Uterus (tissue), 4 donors: ENCODE data around the gene ZDHHC3. TPM values are rescaled to one million over a fixed set of nuclear protein-coding genes. Genes with fewer than 3 reads are reported as not detected.

Experiments used
- DNase-seq, 2 donors: peaks; one replicate each; pipeline ENCODE4 v3.0.0-alpha.2; 2019 to 2020
- H3K27ac ChIP-seq, 2 donors: fragments of 200-600 bp; sonication (generic); 1 replicate in 1 of 2; 2 replicates in 1 of 2; pipeline ENCODE4 v1.5.1; 2016 to 2018
- H3K27me3 ChIP-seq, 2 donors: fragments of 200-600 bp; sonication (generic); one replicate each; pipeline ENCODE4 v1.5.1; 2018 to 2019; ENCODE audit warnings: control low read depth in 1 of 2
- H3K36me3 ChIP-seq, 2 donors: fragments of 200-600 bp; sonication (generic); one replicate each; pipeline ENCODE4 v1.5.1; 2019; ENCODE audit warnings: control low read depth in 1 of 2
- H3K4me1 ChIP-seq, 2 donors: fragments of 200-600 bp; sonication (generic); one replicate each; pipeline ENCODE4 v1.5.1; 2018 to 2019; ENCODE audit warnings: control low read depth in 1 of 2
- H3K4me3 ChIP-seq, 2 donors: fragments of 200-600 bp; sonication (generic); 1 replicate in 1 of 2; 2 replicates in 1 of 2; pipeline ENCODE4 v1.5.1; 2018 to 2019; ENCODE audit warnings: mild to moderate bottlenecking in 1 of 2
- H3K9me3 ChIP-seq, 2 donors: fragments of 200-600 bp; sonication (generic); one replicate each; pipeline ENCODE4 v1.5.1; 2019; ENCODE audit warnings: control low read depth in 1 of 2
- CTCF ChIP-seq, 4 experiments: fragments of 200-600 bp in 2 of 4; fragments of 450-650 bp in 2 of 4; sonication (generic) in 2 of 4; IDR thresholded peaks; one replicate each; pipeline ENCODE4 v1.5.1; 2016 to 2019; ENCODE audit warnings: antibody characterized with exemption in 4 of 4, mild to moderate bottlenecking in 2 of 4, moderate library complexity in 1 of 4
- POLR2A ChIP-seq, 2 donors: fragments of 450-650 bp; IDR thresholded peaks; one replicate each; pipeline ENCODE4 v1.6.1; 2016; ENCODE audit warnings: antibody characterized with exemption in 2 of 2, mild to moderate bottlenecking in 1 of 2, moderate library complexity in 1 of 2
- intact Hi-C: fragments of 100-400 bp; cut with DNase I; formaldehyde crosslinking; loops from one replicate; pipeline ENCODE4 v1.15.1; 2023; ENCODE audit warnings: low total_unique reads
- total RNA-seq, 4 donors: library from RNA; depleted of rRNA in 3 of 4; stranded (reverse); fragments of >200 nt in 3 of 4; gene quantifications; one replicate each; pipeline versions ENCODE4 v1.1.0 to v1.2.4, GENCODE V29; 2014 to 2023
- donor health status: DM: yes; HTN: yes; CAD: no.

The ZDHHC3 gene
- total RNA-seq, 4 donors from 2014 or later, result 29.7 to 76.2 (median 56.2) TPM

GRCh38 chr3:44902628-44903027 lies 73.3 kb downstream of the ZDHHC3 start:
- H3K27ac ChIP-seq, result no peak overlapping the region
- DNase-seq, result no peak
- no peaks in the 10 kb centered on the region for H3K4me1 ChIP-seq
- H3K27me3 ChIP-seq, result no peaks in the 10 kb centered on the region
- no peak overlapping the region for H3K4me3 ChIP-seq
- TF ChIP-seq POLR2A (IDR thresholded peaks at IDR 0.05), result no peak
- TF ChIP-seq CTCF (IDR thresholded peaks at IDR 0.05), result no peak
- H3K9me3 ChIP-seq, result no peaks in the 10 kb centered on the region
- intact Hi-C loops, result no loop called here
- H3K36me3 ChIP-seq, result no peaks in the 10 kb centered on the region

- DNase-seq, result no peak
- H3K9me3 ChIP-seq, result no peaks in the 10 kb centered on the region
- intact Hi-C loops, result no loop called here
These were observed 76.1 kb downstream of the ZDHHC3 start for GRCh38 chr3:44899683-44900367.

GRCh38 chr3:44896440-44896839 lies 79.5 kb downstream of the ZDHHC3 start:
- intact Hi-C loops, result no loop called here
- Histone ChIP-seq H3K27ac (no peak overlapping the region), H3K4me1 (no peaks in the 10 kb centered on the region), H3K36me3 (no peaks in the 10 kb centered on the region), H3K4me3 (no peak overlapping the region), H3K9me3 (no peaks in the 10 kb centered on the region), H3K27me3 (no peaks in the 10 kb centered on the region)
- TF ChIP-seq POLR2A (IDR thresholded peaks at IDR 0.05) (no peak), CTCF (IDR thresholded peaks at IDR 0.05) (no peak)
- no peak for DNase-seq

More at GRCh38 chr3:44899683-44900367, 76.1 kb downstream of the ZDHHC3 start:
- H3K4me3 ChIP-seq, result no peak overlapping the region
- H3K36me3 ChIP-seq, result no peaks in the 10 kb centered on the region
- H3K4me1 ChIP-seq, result no peaks in the 10 kb centered on the region
- H3K27ac ChIP-seq, result no peak overlapping the region
- TF ChIP-seq POLR2A (IDR thresholded peaks at IDR 0.05) (no peak), CTCF (IDR thresholded peaks at IDR 0.05) (no peak)
- no peaks in the 10 kb centered on the region for H3K27me3 ChIP-seq

- Histone ChIP-seq H3K4me1 (no peaks in the 10 kb centered on the region), H3K27me3 (no peaks in the 10 kb centered on the region), H3K36me3 (no peaks in the 10 kb centered on the region), H3K4me3 (no peak overlapping the region), H3K27ac (no peak overlapping the region), H3K9me3 (no peaks in the 10 kb centered on the region)
- intact Hi-C loops, result no loop called here
- TF ChIP-seq POLR2A (IDR thresholded peaks at IDR 0.05) (no peak), CTCF (IDR thresholded peaks at IDR 0.05) (no peak)
- DNase-seq, result no peak
These were observed 81.5 kb downstream of the ZDHHC3 start for GRCh38 chr3:44894485-44894884.

GRCh38 chr3:44893097-44893496 lies 82.9 kb downstream of the ZDHHC3 start:
- H3K27ac ChIP-seq, result no peak overlapping the region
- H3K36me3 ChIP-seq, result no peaks in the 10 kb centered on the region
- DNase-seq, result no peak
- H3K4me1 ChIP-seq, result no peaks in the 10 kb centered on the region
- no peaks in the 10 kb centered on the region for H3K9me3 ChIP-seq
- intact Hi-C loops, result no loop called here
- H3K27me3 ChIP-seq, result no peaks in the 10 kb centered on the region
- TF ChIP-seq POLR2A (IDR thresholded peaks at IDR 0.05) (no peak), CTCF (IDR thresholded peaks at IDR 0.05) (no peak)
- H3K4me3 ChIP-seq, result no peak overlapping the region
